ENCODE measurements around the gene GAS1.

GAS1 gene

DNA sequence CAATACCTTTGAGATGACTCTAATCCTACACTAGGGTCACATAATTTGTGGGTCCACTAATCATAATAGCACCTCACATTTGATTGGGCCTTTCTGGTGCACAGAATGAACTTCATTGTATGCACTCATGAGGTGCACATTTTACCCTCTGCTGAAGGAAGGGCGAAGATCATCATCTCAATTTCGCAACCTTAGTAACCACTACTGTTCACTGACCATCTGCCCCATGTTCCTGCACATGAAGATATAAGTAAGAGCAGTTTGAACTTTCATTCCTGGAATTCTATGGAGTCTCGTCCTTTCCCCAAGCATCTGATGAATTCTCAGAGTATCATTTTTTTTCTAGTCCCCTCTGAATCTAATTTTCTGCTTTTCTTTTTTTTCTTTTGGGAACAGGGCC lies 21.2 kb downstream of the GAS1 start:
- no peak overlapping the region for H3K27ac ChIP-seq (ENCODE audit: insufficient read depth, low read length, poor library complexity, severe bottlenecking)
- no peak for DNase-seq
- no peaks in the 10 kb centered on the region for H3K36me3 ChIP-seq (ENCODE audit: control insufficient read depth, insufficient read depth, low read length)
- H3K4me3 ChIP-seq (ENCODE audit: insufficient read depth, low read depth, low read length, poor library complexity, severe bottlenecking): no peak overlapping the region
- H3K4me1 ChIP-seq (ENCODE audit: control insufficient read depth, insufficient read depth, low read length, poor library complexity, severe bottlenecking): no peaks in the 10 kb centered on the region
- H3K9me3 ChIP-seq (ENCODE audit: control insufficient read depth, low read length): no peaks in the 10 kb centered on the region
- peaks cover 3% of the 10 kb centered on the region for H3K27me3 ChIP-seq (replicated peaks; ENCODE audit: control insufficient read depth, insufficient read depth, low read length, poor library complexity, severe bottlenecking)

GRCh38 chr9:86925686-86926085 lies 21.6 kb downstream of the GAS1 start:
- H3K27me3 ChIP-seq (replicated peaks; ENCODE audit: control insufficient read depth, insufficient read depth, low read length, poor library complexity, severe bottlenecking): peaks cover 3% of the 10 kb centered on the region
- no peak overlapping the region for H3K27ac ChIP-seq (ENCODE audit: insufficient read depth, low read length, poor library complexity, severe bottlenecking)
- H3K4me3 ChIP-seq (ENCODE audit: insufficient read depth, low read depth, low read length, poor library complexity, severe bottlenecking): no peak overlapping the region
- no peak for DNase-seq
- no peaks in the 10 kb centered on the region for H3K9me3 ChIP-seq (ENCODE audit: control insufficient read depth, low read length)
- H3K4me1 ChIP-seq (ENCODE audit: control insufficient read depth, insufficient read depth, low read length, poor library complexity, severe bottlenecking): no peaks in the 10 kb centered on the region
- H3K36me3 ChIP-seq (ENCODE audit: control insufficient read depth, insufficient read depth, low read length): no peaks in the 10 kb centered on the region

DNA sequence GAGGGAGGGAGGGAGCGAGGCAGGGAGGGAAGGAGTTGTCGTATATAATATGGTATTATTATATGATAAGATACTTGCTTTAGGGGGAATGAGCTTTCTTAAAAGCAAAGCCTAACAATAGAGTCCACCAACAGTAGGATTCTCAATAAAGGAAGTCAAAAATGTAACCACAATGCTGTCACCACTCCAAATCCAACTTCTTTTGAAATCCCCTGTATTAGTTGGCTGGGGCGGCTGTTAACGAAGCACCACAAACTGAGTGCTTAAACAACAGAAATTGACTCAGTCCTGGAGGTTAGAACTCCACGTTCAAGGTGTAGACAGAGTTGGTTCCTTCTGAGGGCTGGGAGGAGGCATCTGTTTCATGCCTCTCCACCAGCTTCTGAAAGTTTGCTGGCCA lies 23.1 kb downstream of the GAS1 start:
- no peaks in the 10 kb centered on the region for H3K4me1 ChIP-seq (ENCODE audit: control insufficient read depth, insufficient read depth, low read length, poor library complexity, severe bottlenecking)
- H3K36me3 ChIP-seq (ENCODE audit: control insufficient read depth, insufficient read depth, low read length): no peaks in the 10 kb centered on the region
- peaks cover 3% of the 10 kb centered on the region for H3K27me3 ChIP-seq (replicated peaks; ENCODE audit: control insufficient read depth, insufficient read depth, low read length, poor library complexity, severe bottlenecking)
- DNase-seq: no peak
- no peaks in the 10 kb centered on the region for H3K9me3 ChIP-seq (ENCODE audit: control insufficient read depth, low read length)
- H3K27ac ChIP-seq (ENCODE audit: insufficient read depth, low read length, poor library complexity, severe bottlenecking): no peak overlapping the region
- no peak overlapping the region for H3K4me3 ChIP-seq (ENCODE audit: insufficient read depth, low read depth, low read length, poor library complexity, severe bottlenecking)

DNA sequence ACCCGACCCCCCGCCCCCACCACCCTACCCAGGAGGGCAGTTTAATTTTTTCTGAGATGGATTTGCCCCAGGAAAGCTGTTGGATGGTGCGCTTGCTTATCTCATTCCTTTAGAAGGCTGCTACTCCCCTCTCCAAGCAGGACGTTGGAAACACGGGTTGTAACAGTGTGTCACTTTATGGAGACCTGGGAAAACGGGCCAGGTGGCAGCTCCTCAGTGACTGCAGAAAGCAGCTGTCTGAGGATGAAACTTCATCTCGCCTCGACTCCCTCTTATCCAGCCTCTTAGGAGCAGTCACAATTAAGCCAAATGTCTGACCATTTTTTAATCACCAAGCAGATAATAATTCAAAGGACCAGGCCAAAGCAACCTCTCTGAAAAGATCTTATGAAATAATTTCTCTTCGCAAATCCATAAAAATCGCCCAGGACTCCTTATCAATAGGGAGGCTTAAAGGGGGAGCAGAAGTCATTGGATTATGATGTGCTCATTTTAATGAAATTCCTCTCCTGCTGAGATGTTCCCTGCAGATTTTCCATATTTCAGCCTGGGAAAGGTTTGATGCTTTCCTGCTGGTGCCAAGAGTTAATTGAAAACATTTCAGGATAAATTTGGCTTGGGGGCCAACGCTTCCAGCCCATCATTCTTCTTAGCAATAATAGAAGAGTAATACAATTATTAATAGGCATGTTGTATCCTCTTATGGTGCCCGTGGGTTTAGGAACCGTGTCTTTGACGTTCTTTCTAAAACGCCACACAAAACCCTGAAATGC lies 26.0 kb downstream of the GAS1 start:
- no peaks in the 10 kb centered on the region for H3K9me3 ChIP-seq (ENCODE audit: control insufficient read depth, low read length)
- no peaks in the 10 kb centered on the region for H3K27me3 ChIP-seq (replicated peaks; ENCODE audit: control insufficient read depth, insufficient read depth, low read length, poor library complexity, severe bottlenecking)
- H3K27ac ChIP-seq (ENCODE audit: insufficient read depth, low read length, poor library complexity, severe bottlenecking): no peak overlapping the region
- H3K4me1 ChIP-seq (ENCODE audit: control insufficient read depth, insufficient read depth, low read length, poor library complexity, severe bottlenecking): no peaks in the 10 kb centered on the region
- no peak overlapping the region for H3K4me3 ChIP-seq (ENCODE audit: insufficient read depth, low read depth, low read length, poor library complexity, severe bottlenecking)
- DNase-seq: no peak
- H3K36me3 ChIP-seq (ENCODE audit: control insufficient read depth, insufficient read depth, low read length): no peaks in the 10 kb centered on the region

DNA sequence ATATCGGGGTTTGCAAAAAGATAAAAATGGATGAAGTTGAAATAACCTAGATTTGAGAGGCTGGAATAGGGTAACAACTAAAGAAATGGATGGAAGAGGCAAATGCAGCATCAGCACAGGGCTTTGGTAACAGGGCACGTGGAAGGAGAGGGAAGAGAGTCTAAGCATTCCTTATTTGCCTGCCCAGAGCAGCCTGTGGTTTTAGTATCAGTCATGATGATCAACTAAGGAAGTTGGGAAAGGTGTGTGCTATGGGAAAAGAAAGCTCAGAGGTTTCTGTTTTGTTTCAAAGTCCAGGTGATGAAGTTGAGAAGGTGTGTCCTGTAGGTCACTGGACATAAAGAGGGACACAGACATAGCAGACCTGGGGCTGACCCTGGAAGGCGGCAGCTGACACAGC lies 28.8 kb downstream of the GAS1 start:
- Histone ChIP-seq H3K36me3 (ENCODE audit: control insufficient read depth, insufficient read depth, low read length) (no peaks in the 10 kb centered on the region), H3K27ac (ENCODE audit: insufficient read depth, low read length, poor library complexity, severe bottlenecking) (no peak overlapping the region), H3K4me3 (ENCODE audit: insufficient read depth, low read depth, low read length, poor library complexity, severe bottlenecking) (no peak overlapping the region), H3K9me3 (ENCODE audit: control insufficient read depth, low read length) (no peaks in the 10 kb centered on the region), H3K27me3 (replicated peaks; ENCODE audit: control insufficient read depth, insufficient read depth, low read length, poor library complexity, severe bottlenecking) (no peaks in the 10 kb centered on the region), H3K4me1 (ENCODE audit: control insufficient read depth, insufficient read depth, low read length, poor library complexity, severe bottlenecking) (no peaks in the 10 kb centered on the region)
- DNase-seq: no peak

DNA sequence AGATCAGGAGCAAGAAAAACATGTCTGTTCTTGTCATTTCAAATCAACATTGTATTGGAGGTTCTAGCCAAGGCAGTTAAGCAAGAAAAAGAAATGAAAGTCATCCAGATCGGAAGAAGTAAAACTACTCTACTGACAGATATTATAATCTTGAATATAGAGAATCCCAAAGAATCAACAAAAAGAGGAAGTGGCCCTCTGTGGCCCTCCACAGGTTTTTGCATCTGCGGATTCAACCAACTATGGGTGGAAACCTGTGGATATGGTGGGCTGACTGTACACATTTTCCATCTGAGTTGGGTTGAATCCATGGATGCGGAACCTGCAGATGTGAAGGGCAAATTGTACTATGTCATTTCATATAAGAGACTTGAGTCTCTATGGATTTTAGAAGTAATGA lies 35.1 kb downstream of the GAS1 start:
- Histone ChIP-seq H3K4me1 (ENCODE audit: control insufficient read depth, insufficient read depth, low read length, poor library complexity, severe bottlenecking) (no peaks in the 10 kb centered on the region), H3K9me3 (ENCODE audit: control insufficient read depth, low read length) (no peaks in the 10 kb centered on the region), H3K36me3 (ENCODE audit: control insufficient read depth, insufficient read depth, low read length) (no peaks in the 10 kb centered on the region), H3K27ac (ENCODE audit: insufficient read depth, low read length, poor library complexity, severe bottlenecking) (no peak overlapping the region), H3K27me3 (replicated peaks; ENCODE audit: control insufficient read depth, insufficient read depth, low read length, poor library complexity, severe bottlenecking) (no peaks in the 10 kb centered on the region), H3K4me3 (ENCODE audit: insufficient read depth, low read depth, low read length, poor library complexity, severe bottlenecking) (no peak overlapping the region)
- no peak for DNase-seq

DNA sequence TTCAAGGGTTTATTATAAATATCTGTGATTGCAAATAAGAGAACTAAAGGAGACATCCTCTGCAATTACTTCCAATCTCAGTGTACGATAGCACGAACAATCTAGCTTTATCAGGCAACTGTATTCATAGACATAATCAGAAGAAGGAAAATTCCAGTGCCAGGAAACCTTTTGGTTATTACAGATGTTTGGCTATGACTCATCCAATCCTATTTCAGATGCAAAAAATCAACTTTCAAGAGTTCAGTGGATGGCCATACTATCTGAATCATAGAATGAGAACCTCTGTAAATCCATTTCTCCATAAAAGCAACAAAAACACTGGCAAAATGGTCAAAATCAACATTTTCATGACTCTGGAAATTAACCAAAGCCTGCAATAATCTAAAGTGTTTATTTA lies 37.9 kb downstream of the GAS1 start:
- Histone ChIP-seq H3K4me3 (ENCODE audit: insufficient read depth, low read depth, low read length, poor library complexity, severe bottlenecking) (no peak overlapping the region), H3K4me1 (ENCODE audit: control insufficient read depth, insufficient read depth, low read length, poor library complexity, severe bottlenecking) (no peaks in the 10 kb centered on the region), H3K27ac (ENCODE audit: insufficient read depth, low read length, poor library complexity, severe bottlenecking) (no peak overlapping the region), H3K27me3 (replicated peaks; ENCODE audit: control insufficient read depth, insufficient read depth, low read length, poor library complexity, severe bottlenecking) (no peaks in the 10 kb centered on the region), H3K9me3 (ENCODE audit: control insufficient read depth, low read length) (no peaks in the 10 kb centered on the region), H3K36me3 (ENCODE audit: control insufficient read depth, insufficient read depth, low read length) (no peaks in the 10 kb centered on the region)
- DNase-seq: no peak

DNA sequence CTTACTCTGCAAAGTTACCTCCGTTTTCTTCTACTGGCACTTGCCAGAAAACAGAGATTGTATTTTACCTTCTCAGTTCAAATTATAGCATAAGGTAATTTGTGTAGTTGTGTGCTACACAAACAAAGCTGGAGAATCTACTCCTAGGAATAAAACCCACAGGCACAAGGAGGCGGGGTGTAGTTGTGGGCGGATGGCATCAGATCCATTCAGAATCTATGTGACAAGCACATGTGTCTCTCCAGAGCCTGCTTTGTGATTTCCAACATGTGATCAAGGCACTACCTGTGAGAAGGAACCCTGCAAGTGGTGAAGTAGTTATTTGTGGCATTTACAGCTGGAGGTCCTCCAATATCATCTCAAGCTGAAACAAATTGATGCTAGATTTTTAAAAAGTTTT lies 39.0 kb downstream of the GAS1 start:
- H3K27ac ChIP-seq (ENCODE audit: insufficient read depth, low read length, poor library complexity, severe bottlenecking): no peak overlapping the region
- no peaks in the 10 kb centered on the region for H3K9me3 ChIP-seq (ENCODE audit: control insufficient read depth, low read length)
- peaks cover 9% of the 10 kb centered on the region for H3K27me3 ChIP-seq (replicated peaks; ENCODE audit: control insufficient read depth, insufficient read depth, low read length, poor library complexity, severe bottlenecking)
- no peaks in the 10 kb centered on the region for H3K4me1 ChIP-seq (ENCODE audit: control insufficient read depth, insufficient read depth, low read length, poor library complexity, severe bottlenecking)
- no peak for DNase-seq
- no peaks in the 10 kb centered on the region for H3K36me3 ChIP-seq (ENCODE audit: control insufficient read depth, insufficient read depth, low read length)
- H3K4me3 ChIP-seq (ENCODE audit: insufficient read depth, low read depth, low read length, poor library complexity, severe bottlenecking): no peak overlapping the region

DNA sequence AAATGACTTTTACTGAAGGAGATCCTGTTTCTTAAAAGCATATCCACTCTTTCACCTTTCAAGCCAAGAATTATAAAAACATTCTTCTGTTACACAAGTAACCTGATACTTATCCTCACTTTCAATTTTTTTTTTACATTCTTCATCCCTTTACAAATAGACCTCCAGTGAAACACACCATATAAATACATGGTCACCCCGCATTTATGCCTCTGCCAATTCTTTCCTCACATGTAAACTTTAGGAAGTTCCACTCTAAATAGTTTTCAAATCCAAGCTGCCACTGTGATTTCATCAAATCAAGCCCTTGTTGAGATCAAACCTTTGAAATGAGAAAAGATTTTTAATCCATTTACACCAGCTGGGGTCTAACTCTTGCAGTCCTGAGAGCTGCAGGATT lies 40.0 kb downstream of the GAS1 start:
- Histone ChIP-seq H3K27ac (ENCODE audit: insufficient read depth, low read length, poor library complexity, severe bottlenecking) (no peak overlapping the region), H3K9me3 (ENCODE audit: control insufficient read depth, low read length) (no peaks in the 10 kb centered on the region), H3K4me3 (ENCODE audit: insufficient read depth, low read depth, low read length, poor library complexity, severe bottlenecking) (no peak overlapping the region), H3K36me3 (ENCODE audit: control insufficient read depth, insufficient read depth, low read length) (no peaks in the 10 kb centered on the region), H3K4me1 (ENCODE audit: control insufficient read depth, insufficient read depth, low read length, poor library complexity, severe bottlenecking) (no peaks in the 10 kb centered on the region), H3K27me3 (replicated peaks; ENCODE audit: control insufficient read depth, insufficient read depth, low read length, poor library complexity, severe bottlenecking) (peaks cover 14% of the 10 kb centered on the region)
- no peak for DNase-seq

DNA sequence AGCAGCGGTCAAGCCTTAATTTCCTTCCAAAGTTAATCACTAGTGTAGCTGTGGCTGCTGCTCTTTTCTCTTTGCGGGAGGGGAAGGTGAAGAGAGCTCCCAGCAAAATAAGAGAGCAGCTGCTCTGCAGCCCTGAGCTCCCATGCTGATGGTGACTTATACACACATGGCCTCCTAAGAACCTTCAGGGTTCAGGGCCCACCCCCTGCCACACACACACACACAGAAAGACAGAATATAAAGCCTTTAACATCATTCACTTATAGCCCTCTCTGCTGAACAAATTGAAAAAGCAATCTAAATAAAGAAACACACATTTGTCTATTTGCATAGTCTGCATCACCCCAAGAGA lies 43.6 kb downstream of the GAS1 start:
- Histone ChIP-seq H3K4me1 (ENCODE audit: control insufficient read depth, insufficient read depth, low read length, poor library complexity, severe bottlenecking) (no peaks in the 10 kb centered on the region), H3K9me3 (ENCODE audit: control insufficient read depth, low read length) (no peaks in the 10 kb centered on the region), H3K27me3 (replicated peaks; ENCODE audit: control insufficient read depth, insufficient read depth, low read length, poor library complexity, severe bottlenecking) (peaks cover 14% of the 10 kb centered on the region), H3K4me3 (ENCODE audit: insufficient read depth, low read depth, low read length, poor library complexity, severe bottlenecking) (no peak overlapping the region), H3K27ac (ENCODE audit: insufficient read depth, low read length, poor library complexity, severe bottlenecking) (no peak overlapping the region), H3K36me3 (ENCODE audit: control insufficient read depth, insufficient read depth, low read length) (no peaks in the 10 kb centered on the region)
- DNase-seq: no peak

All from effector memory CD4-positive, alpha-beta T cell (primary cell).